Anterior cingulate cortex (tissue), 58 donors: ENCODE measurements around the gene KMT2E.

Source experiments
- DNase-seq, 58 donors: peaks; one replicate each; lab custom pipeline; 2025; lab: John Stamatoyannopoulos, UW

The KMT2E gene

DNA sequence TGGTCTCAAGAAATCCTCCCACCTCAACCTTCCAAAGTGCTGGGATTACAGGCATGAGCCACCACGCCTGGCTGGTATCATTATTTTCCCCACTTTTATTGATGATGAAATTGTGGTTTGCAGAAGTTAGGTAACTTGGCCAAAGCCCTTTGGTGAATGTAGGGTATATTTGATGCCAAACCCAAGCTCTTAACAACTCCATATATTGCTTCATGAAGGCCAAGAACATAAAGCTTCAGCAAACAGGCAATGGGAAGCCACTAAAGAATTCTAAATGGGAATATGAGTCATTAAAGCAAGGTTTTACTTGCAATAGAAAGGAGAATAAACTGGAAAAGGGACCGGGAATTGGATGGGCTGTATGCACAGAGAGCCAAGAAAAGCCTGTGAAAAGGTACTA is 142.7 kb downstream of the KMT2E start:
- DNase-seq = no peak

- DNase-seq = no peak
Observed at GRCh38 chr7:105157278-105157677, 143.3 kb downstream of the KMT2E start.

- no peak for DNase-seq
Observed at GRCh38 chr7:105161366-105161765, 147.4 kb downstream of the KMT2E start.
